ENCODE data around the gene OFD1.

- TF ChIP-seq CTCF (IDR thresholded peaks at IDR 0.05) = no peak
- no peak for TF ChIP-seq POLR2A (IDR thresholded peaks at IDR 0.05)
Observed at GRCh38 chrX:13693341-13693961, 41.1 kb upstream of the OFD1 start.

Measured in body of pancreas (tissue), 4 donors.